Colonic mucosa (tissue), 4 donors: Measurements from ENCODE around the gene COL9A3. TPM values are rescaled to one million over a fixed set of nuclear protein-coding genes. Genes with fewer than 3 reads are reported as not detected.

Experiments
- DNase-seq: peaks from one replicate; pipeline ENCODE4 v3.0.0-alpha.2; 2020
- H3K27ac ChIP-seq: fragments of 200-600 bp; one replicate; pipeline ENCODE4 v1.8.0; 2021
- H3K27me3 ChIP-seq: fragments of 200-600 bp; one replicate; pipeline ENCODE4 v1.8.0; 2021
- H3K36me3 ChIP-seq: fragments of 200-600 bp; one replicate; pipeline ENCODE4 v1.8.0; 2021
- H3K4me1 ChIP-seq: fragments of 200-600 bp; one replicate; pipeline ENCODE4 v1.8.0; 2021; ENCODE audit warnings: mild to moderate bottlenecking
- H3K4me3 ChIP-seq: fragments of 200-600 bp; one replicate; pipeline ENCODE4 v1.8.0; 2021
- H3K9ac ChIP-seq, 2 donors: one replicate each; pipeline ENCODE4 v1.7.0; 2013; ENCODE audit warnings: control low read depth in 2 of 2, low read depth in 2 of 2, low read length in 2 of 2
- H3K9me3 ChIP-seq: fragments of 200-600 bp; one replicate; pipeline ENCODE4 v1.8.0; 2021
- CTCF ChIP-seq: fragments of 200-600 bp; IDR thresholded peaks from one replicate; pipeline ENCODE4 v1.8.0; 2022; ENCODE audit warnings: antibody characterized with exemption, mild to moderate bottlenecking
- intact Hi-C: fragments of 100-400 bp; cut with DNase I; formaldehyde crosslinking; loops from one replicate; pipeline ENCODE4 v1.14.1; 2022
- total RNA-seq, 2 donors: library from RNA; stranded (reverse); fragmentation: NEBNext Ultra II Directional in 1 of 2; extraction: Animal tissue kit (Norgen Biotek cat#: 25700) in 1 of 2; gene quantifications; one replicate each; pipeline ENCODE4 v1.2.1, GENCODE V29; 2021
- donor health status: healthy.
- donor health status: DM: no; HTN: no; CAD: no.
- donor health status: DM: no; HTN: no; CAD: no.

COL9A3 gene
- total RNA-seq, 2 donors from 2014 or later, result 2.7 to 3.6 TPM

GRCh38 chr20:62815066-62815991 lies 1.5 kb upstream of the COL9A3 start:
- peaks cover 20% of the 10 kb centered on the region for H3K36me3 ChIP-seq
- peaks cover 9% of the 10 kb centered on the region for H3K4me1 ChIP-seq
- H3K9ac ChIP-seq, result no peak overlapping the region
- no peak for DNase-seq
- no peak overlapping the region for H3K27ac ChIP-seq
- no peak overlapping the region for H3K4me3 ChIP-seq
- H3K9me3 ChIP-seq, result no peaks in the 10 kb centered on the region
- peaks cover 52% of the 10 kb centered on the region for H3K27me3 ChIP-seq
- intact Hi-C loops, result no loop called here
- no peak for TF ChIP-seq CTCF

- intact Hi-C loops, result no loop called here
- TF ChIP-seq CTCF, result no peak
- H3K9me3 ChIP-seq, result no peaks in the 10 kb centered on the region
- peaks cover 52% of the 10 kb centered on the region for H3K27me3 ChIP-seq
- H3K27ac ChIP-seq, result no peak overlapping the region
- H3K9ac ChIP-seq, result no peak overlapping the region
- peaks cover 9% of the 10 kb centered on the region for H3K4me1 ChIP-seq
- peaks cover 13% of the 10 kb centered on the region for H3K36me3 ChIP-seq
- H3K4me3 ChIP-seq, result peak overlapping the region; percentile 5
- no peak for DNase-seq
Observed at GRCh38 chr20:62816031-62816883, 593 bp upstream of the COL9A3 start.

- H3K36me3 ChIP-seq, result no peaks in the 10 kb centered on the region
- H3K4me1 ChIP-seq, result peaks cover 13% of the 10 kb centered on the region
- no peak overlapping the region for H3K27ac ChIP-seq
- H3K27me3 ChIP-seq, result peaks cover 52% of the 10 kb centered on the region
- no peaks in the 10 kb centered on the region for H3K9me3 ChIP-seq
- DNase-seq, result no peak
- H3K4me3 ChIP-seq, result no peak overlapping the region
- no peak overlapping the region for H3K9ac ChIP-seq
- intact Hi-C loops, result no loop called here
- TF ChIP-seq CTCF, result no peak
Observed at GRCh38 chr20:62817975-62818591, 1.2 kb downstream of the COL9A3 start.

GRCh38 chr20:62818592-62819493 lies 2.0 kb downstream of the COL9A3 start:
- no peaks in the 10 kb centered on the region for H3K36me3 ChIP-seq
- intact Hi-C loops, result no loop called here
- no peak overlapping the region for H3K4me3 ChIP-seq
- H3K4me1 ChIP-seq, result peaks cover 15% of the 10 kb centered on the region
- no peaks in the 10 kb centered on the region for H3K9me3 ChIP-seq
- H3K9ac ChIP-seq, result peak overlapping the region in 1 of 2 donors; percentile 24
- peak; percentile 60 for DNase-seq
- TF ChIP-seq CTCF, result no peak
- peaks cover 52% of the 10 kb centered on the region for H3K27me3 ChIP-seq
- H3K27ac ChIP-seq, result no peak overlapping the region
